WTC11 (cell line): ENCODE results near the gene USP13. TPM values are rescaled to one million over a fixed set of nuclear protein-coding genes. Genes with fewer than 3 reads are reported as not detected.

Source experiments
- ATAC-seq: fragments of 200-7000 bp; cut with Tn5 transposase; 2 replicates; pipeline ENCODE4 v1.10.0; 2021; ENCODE audit warnings: mild to moderate bottlenecking, moderate library complexity
- CTCF ChIA-PET: fragments of 300-600 bp; sonication (Branson Sonifier 250); formaldehyde crosslinking; loops from one replicate; lab custom pipeline; 2021; ENCODE audit warnings: antibody characterized with exemption; lab: Charles Lee
- POLR2A ChIA-PET: fragments of 350-600 bp; sonication (Branson Sonifier 250); formaldehyde crosslinking; loops from one replicate; lab custom pipeline; 2021; ENCODE audit warnings: antibody characterized with exemption; lab: Charles Lee
- DNase-seq: peaks from one replicate; pipeline ENCODE4 v3.0.0; 2021; ENCODE audit warnings: low spot score
- H3K27ac Mint-ChIP-seq: 2 replicates; pipeline ENCODE4 v1.8.0; 2021; ENCODE audit warnings: mixed read lengths
- H3K27me3 Mint-ChIP-seq: 2 replicates; pipeline ENCODE4 v1.8.0; 2021; ENCODE audit warnings: low read depth, mild to moderate bottlenecking, moderate library complexity, mixed read lengths
- H3K36me3 Mint-ChIP-seq: 2 replicates; pipeline ENCODE4 v1.8.0; 2021; ENCODE audit warnings: mixed read lengths
- H3K4me1 Mint-ChIP-seq: 2 replicates; pipeline ENCODE4 v1.8.0; 2022; ENCODE audit warnings: mixed read lengths
- H3K4me3 Mint-ChIP-seq: 2 replicates; pipeline ENCODE4 v1.8.0; 2021; ENCODE audit warnings: mild to moderate bottlenecking, moderate library complexity, mixed read lengths
- H3K9me3 Mint-ChIP-seq: 2 replicates; pipeline ENCODE4 v1.8.0; 2021; ENCODE audit warnings: mixed read lengths
- CREM ChIP-seq: sonication (generic); formaldehyde crosslinking; IDR thresholded peaks from 2 replicates; pipeline ENCODE4 v1.8.1; 2022; ENCODE audit warnings: mild to moderate bottlenecking, missing genetic modification reagents, moderate library complexity
- ELF4 ChIP-seq: sonication (generic); formaldehyde crosslinking; IDR thresholded peaks from 2 replicates; pipeline ENCODE4 v1.8.1; 2022; ENCODE audit warnings: low read depth, mild to moderate bottlenecking, moderate library complexity, missing genetic modification reagents
- GABPB1 ChIP-seq: sonication (generic); formaldehyde crosslinking; IDR thresholded peaks from 2 replicates; pipeline ENCODE4 v1.8.1; 2023; ENCODE audit warnings: mild to moderate bottlenecking, missing genetic modification reagents
- GRHL2 ChIP-seq: fragments of 250-450 bp; sonication (Bioruptor Pico); IDR thresholded peaks from 2 replicates; pipeline ENCODE4 v1.8.0; 2022; ENCODE audit warnings: mild to moderate bottlenecking, moderate library complexity; ENCODE audit not compliant: insufficient replicate concordance, severe bottlenecking
- IRF2 ChIP-seq: sonication (generic); formaldehyde crosslinking; IDR thresholded peaks from 2 replicates; pipeline ENCODE4 v1.8.0; 2022; ENCODE audit warnings: low read depth, missing genetic modification reagents, borderline replicate concordance
- MYBL2 ChIP-seq: sonication (generic); formaldehyde crosslinking; IDR thresholded peaks from 2 replicates; pipeline ENCODE4 v1.8.1; 2023; ENCODE audit warnings: mild to moderate bottlenecking, moderate library complexity, missing genetic modification reagents
- NFATC4 ChIP-seq: fragments of 250-450 bp; sonication (Bioruptor Pico); IDR thresholded peaks from 2 replicates; pipeline ENCODE4 v1.9.0; 2021; ENCODE audit warnings: mild to moderate bottlenecking
- NR2C2 ChIP-seq: sonication (generic); formaldehyde crosslinking; IDR thresholded peaks from 2 replicates; pipeline ENCODE4 v1.8.0; 2022; ENCODE audit warnings: mild to moderate bottlenecking, missing genetic modification reagents
- NR3C1 ChIP-seq: sonication (generic); formaldehyde crosslinking; conservative IDR thresholded peaks from 2 replicates; pipeline ENCODE4 v1.8.1; 2023; ENCODE audit warnings: low read depth, mild to moderate bottlenecking, missing genetic modification reagents
- PRRX2 ChIP-seq: fragments of 250-450 bp; sonication (Bioruptor Pico); IDR thresholded peaks from 2 replicates; pipeline ENCODE4 v1.8.0; 2021; ENCODE audit warnings: mild to moderate bottlenecking
- SOX15 ChIP-seq: fragments of 250-450 bp; sonication (Bioruptor Pico); IDR thresholded peaks from 2 replicates; pipeline ENCODE4 v1.9.0; 2021; ENCODE audit warnings: mild to moderate bottlenecking
- SP1 ChIP-seq: sonication (generic); formaldehyde crosslinking; conservative IDR thresholded peaks from 2 replicates; pipeline ENCODE4 v1.8.1; 2022; ENCODE audit warnings: missing genetic modification reagents
- TP53 ChIP-seq: sonication (generic); formaldehyde crosslinking; IDR thresholded peaks from 2 replicates; pipeline ENCODE4 v1.8.1; 2023; ENCODE audit warnings: mild to moderate bottlenecking, missing genetic modification reagents
- ZNF232 ChIP-seq: sonication (generic); formaldehyde crosslinking; IDR thresholded peaks from 2 replicates; pipeline ENCODE4 v1.8.0; 2022; ENCODE audit warnings: mild to moderate bottlenecking, missing genetic modification reagents
- ZNF416 ChIP-seq: fragments of 250-450 bp; sonication (Bioruptor Pico); IDR thresholded peaks from 2 replicates; pipeline ENCODE4 v1.9.0; 2021; ENCODE audit warnings: mild to moderate bottlenecking, inconsistent platforms
- total RNA-seq: library from RNA; stranded (reverse); gene quantifications from 3 replicates; pipeline ENCODE4 v1.2.3, GENCODE V29; 2021
- TF ChIP-seq, protein P1 (sequence below): sonication (generic); formaldehyde crosslinking; IDR thresholded peaks from 2 replicates; pipeline ENCODE4 v1.8.1; 2022; ENCODE audit warnings: mild to moderate bottlenecking, missing genetic modification reagents, moderate library complexity, borderline replicate concordance
- TF ChIP-seq, protein P2 (sequence below): fragments of 200-600 bp; IDR thresholded peaks from 2 replicates; pipeline ENCODE4 v1.8.0; 2022; ENCODE audit warnings: antibody characterized with exemption
- TF ChIP-seq, protein P3 (sequence below): sonication (generic); formaldehyde crosslinking; IDR thresholded peaks from 2 replicates; pipeline ENCODE4 v1.8.0; 2022; ENCODE audit warnings: mild to moderate bottlenecking, missing genetic modification reagents
- TF ChIP-seq, protein P4 (sequence below): sonication (generic); formaldehyde crosslinking; IDR thresholded peaks from 2 replicates; pipeline ENCODE4 v1.8.0; 2022; ENCODE audit warnings: missing genetic modification reagents
- TF ChIP-seq, protein P5 (sequence below): sonication (generic); formaldehyde crosslinking; IDR thresholded peaks from 2 replicates; pipeline ENCODE4 v1.8.1; 2023; ENCODE audit warnings: mild to moderate bottlenecking, missing genetic modification reagents
- TF ChIP-seq, protein P6 (sequence below): sonication (generic); formaldehyde crosslinking; IDR thresholded peaks from 2 replicates; pipeline ENCODE4 v1.8.0; 2022; ENCODE audit warnings: mild to moderate bottlenecking, missing genetic modification reagents
- TF ChIP-seq, protein P7 (sequence below): fragments of 250-450 bp; sonication (Bioruptor Pico); IDR thresholded peaks from 2 replicates; pipeline ENCODE4 v1.8.0; 2021; ENCODE audit warnings: mild to moderate bottlenecking

USP13 gene
- total RNA-seq, 1 experiment from 2014 or later, result 26.8 TPM

DNA sequence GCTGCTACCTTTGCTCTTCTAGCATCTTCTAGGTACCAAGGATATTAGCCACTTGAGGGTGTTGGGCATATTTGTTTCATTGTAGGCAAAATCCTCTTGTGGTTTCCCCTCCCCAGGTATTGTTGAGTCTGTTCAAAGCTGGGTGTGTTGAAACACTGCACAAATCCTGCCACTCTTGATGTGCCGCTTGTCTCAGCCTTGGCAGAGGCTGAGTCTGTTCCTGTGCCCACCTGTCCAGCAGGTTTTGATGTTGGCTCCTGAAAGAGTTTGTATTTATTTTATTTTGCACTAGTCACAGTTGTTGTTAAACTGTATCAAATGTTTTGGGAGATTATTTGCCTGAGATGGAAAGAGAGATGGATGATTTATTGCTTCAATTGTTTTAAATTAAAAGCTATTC, 136.2 kb downstream of the USP13 start:
- H3K9me3 Mint-ChIP-seq, result peaks cover 8% of the 10 kb centered on the region; the same call in 1 of the 2 replicates
- H3K27me3 Mint-ChIP-seq, result no peaks in the 10 kb centered on the region
- peaks cover 14% of the 10 kb centered on the region for H3K36me3 Mint-ChIP-seq
- H3K4me3 Mint-ChIP-seq, result no peak overlapping the region
- no peaks in the 10 kb centered on the region for H3K4me1 Mint-ChIP-seq
- ATAC-seq, result no peak
- H3K27ac Mint-ChIP-seq, result no peak overlapping the region
- CTCF ChIA-PET, result interaction anchor here (0.9 kb wide), 1 partner anchor 21 kb away, joined by 3 read pairs; no protein-coding TSS in a partner anchor
- no peak for DNase-seq
- TF ChIP-seq CREM (no peak), TP53 (CRISPR knock-in tag) (no peak), GABPB1 (no peak), PRRX2 (CRISPR knock-in tag) (no peak), NR2C2 (CRISPR knock-in tag) (no peak), MYBL2 (CRISPR knock-in tag) (no peak)
- TF ChIP-seq, protein P1, sequence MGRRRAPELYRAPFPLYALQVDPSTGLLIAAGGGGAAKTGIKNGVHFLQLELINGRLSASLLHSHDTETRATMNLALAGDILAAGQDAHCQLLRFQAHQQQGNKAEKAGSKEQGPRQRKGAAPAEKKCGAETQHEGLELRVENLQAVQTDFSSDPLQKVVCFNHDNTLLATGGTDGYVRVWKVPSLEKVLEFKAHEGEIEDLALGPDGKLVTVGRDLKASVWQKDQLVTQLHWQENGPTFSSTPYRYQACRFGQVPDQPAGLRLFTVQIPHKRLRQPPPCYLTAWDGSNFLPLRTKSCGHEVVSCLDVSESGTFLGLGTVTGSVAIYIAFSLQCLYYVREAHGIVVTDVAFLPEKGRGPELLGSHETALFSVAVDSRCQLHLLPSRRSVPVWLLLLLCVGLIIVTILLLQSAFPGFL (CRISPR knock-in tag), result no peak
- TF ChIP-seq, protein P2, sequence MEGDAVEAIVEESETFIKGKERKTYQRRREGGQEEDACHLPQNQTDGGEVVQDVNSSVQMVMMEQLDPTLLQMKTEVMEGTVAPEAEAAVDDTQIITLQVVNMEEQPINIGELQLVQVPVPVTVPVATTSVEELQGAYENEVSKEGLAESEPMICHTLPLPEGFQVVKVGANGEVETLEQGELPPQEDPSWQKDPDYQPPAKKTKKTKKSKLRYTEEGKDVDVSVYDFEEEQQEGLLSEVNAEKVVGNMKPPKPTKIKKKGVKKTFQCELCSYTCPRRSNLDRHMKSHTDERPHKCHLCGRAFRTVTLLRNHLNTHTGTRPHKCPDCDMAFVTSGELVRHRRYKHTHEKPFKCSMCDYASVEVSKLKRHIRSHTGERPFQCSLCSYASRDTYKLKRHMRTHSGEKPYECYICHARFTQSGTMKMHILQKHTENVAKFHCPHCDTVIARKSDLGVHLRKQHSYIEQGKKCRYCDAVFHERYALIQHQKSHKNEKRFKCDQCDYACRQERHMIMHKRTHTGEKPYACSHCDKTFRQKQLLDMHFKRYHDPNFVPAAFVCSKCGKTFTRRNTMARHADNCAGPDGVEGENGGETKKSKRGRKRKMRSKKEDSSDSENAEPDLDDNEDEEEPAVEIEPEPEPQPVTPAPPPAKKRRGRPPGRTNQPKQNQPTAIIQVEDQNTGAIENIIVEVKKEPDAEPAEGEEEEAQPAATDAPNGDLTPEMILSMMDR, result no peak
- TF ChIP-seq, protein P3, sequence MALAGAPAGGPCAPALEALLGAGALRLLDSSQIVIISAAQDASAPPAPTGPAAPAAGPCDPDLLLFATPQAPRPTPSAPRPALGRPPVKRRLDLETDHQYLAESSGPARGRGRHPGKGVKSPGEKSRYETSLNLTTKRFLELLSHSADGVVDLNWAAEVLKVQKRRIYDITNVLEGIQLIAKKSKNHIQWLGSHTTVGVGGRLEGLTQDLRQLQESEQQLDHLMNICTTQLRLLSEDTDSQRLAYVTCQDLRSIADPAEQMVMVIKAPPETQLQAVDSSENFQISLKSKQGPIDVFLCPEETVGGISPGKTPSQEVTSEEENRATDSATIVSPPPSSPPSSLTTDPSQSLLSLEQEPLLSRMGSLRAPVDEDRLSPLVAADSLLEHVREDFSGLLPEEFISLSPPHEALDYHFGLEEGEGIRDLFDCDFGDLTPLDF (CRISPR knock-in tag), result no peak
- POLR2A ChIA-PET, result no interaction called here

DNA sequence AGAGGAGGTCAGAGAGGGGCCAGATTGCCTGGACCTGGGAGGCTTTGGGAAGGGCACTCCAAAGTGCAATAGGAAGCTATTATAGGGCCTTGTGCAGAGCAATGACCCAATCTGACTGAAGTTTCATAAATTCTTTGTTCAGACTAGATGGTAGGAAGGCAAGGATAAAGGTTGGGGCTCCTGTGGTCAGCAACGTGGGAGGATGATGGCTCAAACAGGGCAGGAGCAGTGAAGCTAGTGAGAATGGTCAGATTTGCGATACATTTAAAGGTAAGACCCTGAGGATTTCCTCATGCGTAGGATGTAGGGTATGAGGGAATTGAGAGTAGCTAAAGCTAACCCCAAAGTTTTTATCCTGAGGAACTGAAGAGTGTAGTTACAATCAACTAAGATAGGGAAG, 139.0 kb downstream of the USP13 start:
- H3K27ac Mint-ChIP-seq, result no peak overlapping the region
- DNase-seq (no peak), ATAC-seq (no peak)
- no peaks in the 10 kb centered on the region for H3K27me3 Mint-ChIP-seq
- no peak for TF ChIP-seq ELF4 (CRISPR knock-in tag)
- TF ChIP-seq SP1 (CRISPR knock-in tag), result no peak
- TF ChIP-seq GRHL2 (CRISPR knock-in tag), result no peak
- no peak for TF ChIP-seq NR2C2 (CRISPR knock-in tag)
- no peak for TF ChIP-seq IRF2 (CRISPR knock-in tag)
- H3K9me3 Mint-ChIP-seq, result peaks cover 8% of the 10 kb centered on the region; the same call in 1 of the 2 replicates
- no peak overlapping the region for H3K4me3 Mint-ChIP-seq
- CTCF ChIA-PET, result no interaction called here
- POLR2A ChIA-PET, result no interaction called here
- peaks cover 8% of the 10 kb centered on the region; the same call in 1 of the 2 replicates for H3K36me3 Mint-ChIP-seq
- H3K4me1 Mint-ChIP-seq, result no peaks in the 10 kb centered on the region

DNA sequence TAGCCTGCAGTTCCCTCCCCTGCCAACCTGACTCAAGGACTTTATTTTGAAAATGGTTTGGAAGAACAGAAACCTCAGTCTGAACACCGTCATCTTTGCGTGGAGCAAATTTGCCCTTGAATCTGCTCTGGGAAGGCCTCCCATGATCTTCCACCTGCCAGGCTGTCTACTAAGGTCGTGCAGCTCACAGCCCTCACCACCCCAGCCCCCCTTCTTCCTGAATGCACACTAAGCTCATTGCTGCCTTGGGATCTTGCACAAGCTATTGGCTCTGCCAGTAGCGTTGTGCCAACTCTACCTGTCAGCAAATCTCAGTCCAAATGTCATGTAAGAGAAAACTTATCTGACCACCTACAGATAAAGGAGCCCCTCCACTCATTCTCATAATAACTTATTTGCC, 141.5 kb downstream of the USP13 start:
- ChIA-PET POLR2A (interaction anchor here (0.5 kb wide), 1 partner anchor 161 kb away, joined by 6 read pairs; no protein-coding TSS in a partner anchor), CTCF (interaction anchor here (1.3 to 1.4 kb wide), 2 partner anchors 26 to 801 kb away, joined by 5 to 7 read pairs; no protein-coding TSS in a partner anchor)
- peak; percentile 52 for ATAC-seq
- no peak for DNase-seq
- Mint-ChIP-seq H3K9me3 (peaks cover 5% of the 10 kb centered on the region; the same call in 1 of the 2 replicates), H3K36me3 (peaks cover 3% of the 10 kb centered on the region; the same call in 1 of the 2 replicates), H3K4me1 (no peaks in the 10 kb centered on the region), H3K27ac (no peak overlapping the region), H3K4me3 (no peak overlapping the region), H3K27me3 (no peaks in the 10 kb centered on the region)
- TF ChIP-seq ZNF232 (CRISPR knock-in tag) (no peak), SP1 (CRISPR knock-in tag) (no peak), NR3C1 (CRISPR knock-in tag) (no peak), NFATC4 (CRISPR knock-in tag) (no peak), SOX15 (CRISPR knock-in tag) (no peak), GABPB1 (no peak), ZNF416 (no peak), PRRX2 (CRISPR knock-in tag) (no peak), NR2C2 (CRISPR knock-in tag) (no peak), ELF4 (CRISPR knock-in tag) (no peak)
- TF ChIP-seq, protein P4, sequence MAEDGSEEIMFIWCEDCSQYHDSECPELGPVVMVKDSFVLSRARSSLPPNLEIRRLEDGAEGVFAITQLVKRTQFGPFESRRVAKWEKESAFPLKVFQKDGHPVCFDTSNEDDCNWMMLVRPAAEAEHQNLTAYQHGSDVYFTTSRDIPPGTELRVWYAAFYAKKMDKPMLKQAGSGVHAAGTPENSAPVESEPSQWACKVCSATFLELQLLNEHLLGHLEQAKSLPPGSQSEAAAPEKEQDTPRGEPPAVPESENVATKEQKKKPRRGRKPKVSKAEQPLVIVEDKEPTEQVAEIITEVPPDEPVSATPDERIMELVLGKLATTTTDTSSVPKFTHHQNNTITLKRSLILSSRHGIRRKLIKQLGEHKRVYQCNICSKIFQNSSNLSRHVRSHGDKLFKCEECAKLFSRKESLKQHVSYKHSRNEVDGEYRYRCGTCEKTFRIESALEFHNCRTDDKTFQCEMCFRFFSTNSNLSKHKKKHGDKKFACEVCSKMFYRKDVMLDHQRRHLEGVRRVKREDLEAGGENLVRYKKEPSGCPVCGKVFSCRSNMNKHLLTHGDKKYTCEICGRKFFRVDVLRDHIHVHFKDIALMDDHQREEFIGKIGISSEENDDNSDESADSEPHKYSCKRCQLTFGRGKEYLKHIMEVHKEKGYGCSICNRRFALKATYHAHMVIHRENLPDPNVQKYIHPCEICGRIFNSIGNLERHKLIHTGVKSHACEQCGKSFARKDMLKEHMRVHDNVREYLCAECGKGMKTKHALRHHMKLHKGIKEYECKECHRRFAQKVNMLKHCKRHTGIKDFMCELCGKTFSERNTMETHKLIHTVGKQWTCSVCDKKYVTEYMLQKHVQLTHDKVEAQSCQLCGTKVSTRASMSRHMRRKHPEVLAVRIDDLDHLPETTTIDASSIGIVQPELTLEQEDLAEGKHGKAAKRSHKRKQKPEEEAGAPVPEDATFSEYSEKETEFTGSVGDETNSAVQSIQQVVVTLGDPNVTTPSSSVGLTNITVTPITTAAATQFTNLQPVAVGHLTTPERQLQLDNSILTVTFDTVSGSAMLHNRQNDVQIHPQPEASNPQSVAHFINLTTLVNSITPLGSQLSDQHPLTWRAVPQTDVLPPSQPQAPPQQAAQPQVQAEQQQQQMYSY (CRISPR knock-in tag), result no peak
- TF ChIP-seq, protein P5, sequence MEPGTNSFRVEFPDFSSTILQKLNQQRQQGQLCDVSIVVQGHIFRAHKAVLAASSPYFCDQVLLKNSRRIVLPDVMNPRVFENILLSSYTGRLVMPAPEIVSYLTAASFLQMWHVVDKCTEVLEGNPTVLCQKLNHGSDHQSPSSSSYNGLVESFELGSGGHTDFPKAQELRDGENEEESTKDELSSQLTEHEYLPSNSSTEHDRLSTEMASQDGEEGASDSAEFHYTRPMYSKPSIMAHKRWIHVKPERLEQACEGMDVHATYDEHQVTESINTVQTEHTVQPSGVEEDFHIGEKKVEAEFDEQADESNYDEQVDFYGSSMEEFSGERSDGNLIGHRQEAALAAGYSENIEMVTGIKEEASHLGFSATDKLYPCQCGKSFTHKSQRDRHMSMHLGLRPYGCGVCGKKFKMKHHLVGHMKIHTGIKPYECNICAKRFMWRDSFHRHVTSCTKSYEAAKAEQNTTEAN (CRISPR knock-in tag), result no peak
- TF ChIP-seq, protein P6, sequence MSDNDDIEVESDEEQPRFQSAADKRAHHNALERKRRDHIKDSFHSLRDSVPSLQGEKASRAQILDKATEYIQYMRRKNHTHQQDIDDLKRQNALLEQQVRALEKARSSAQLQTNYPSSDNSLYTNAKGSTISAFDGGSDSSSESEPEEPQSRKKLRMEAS (CRISPR knock-in tag), result no peak
- TF ChIP-seq, protein P7, sequence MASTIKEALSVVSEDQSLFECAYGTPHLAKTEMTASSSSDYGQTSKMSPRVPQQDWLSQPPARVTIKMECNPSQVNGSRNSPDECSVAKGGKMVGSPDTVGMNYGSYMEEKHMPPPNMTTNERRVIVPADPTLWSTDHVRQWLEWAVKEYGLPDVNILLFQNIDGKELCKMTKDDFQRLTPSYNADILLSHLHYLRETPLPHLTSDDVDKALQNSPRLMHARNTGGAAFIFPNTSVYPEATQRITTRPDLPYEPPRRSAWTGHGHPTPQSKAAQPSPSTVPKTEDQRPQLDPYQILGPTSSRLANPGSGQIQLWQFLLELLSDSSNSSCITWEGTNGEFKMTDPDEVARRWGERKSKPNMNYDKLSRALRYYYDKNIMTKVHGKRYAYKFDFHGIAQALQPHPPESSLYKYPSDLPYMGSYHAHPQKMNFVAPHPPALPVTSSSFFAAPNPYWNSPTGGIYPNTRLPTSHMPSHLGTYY (CRISPR knock-in tag), result no peak
